HL-60 (cell line): ENCODE results near the gene FGFR1OP2.

Source experiments
- DNase-seq, 2 experiments: peaks; one replicate each; pipeline ENCODE4 v3.0.0-alpha.2; 2010 to 2020; ENCODE audit warnings: low read depth in 1 of 2, low spot score in 1 of 2
- H3K27ac ChIP-seq: fragments of 250-450 bp; sonication (Bioruptor Pico); replicated peaks from 2 replicates; pipeline ENCODE4 v1.5.1; 2020; ENCODE audit warnings: mild to moderate bottlenecking, moderate library complexity
- H3K27me3 ChIP-seq: fragments of 250-450 bp; sonication (Bioruptor Pico); 2 replicates; pipeline ENCODE4 v1.5.1; 2021; ENCODE audit warnings: mild to moderate bottlenecking, moderate library complexity; ENCODE audit not compliant: insufficient read depth, poor library complexity, severe bottlenecking
- H3K4me3 ChIP-seq: replicated peaks from 2 replicates; pipeline ENCODE4 v1.5.1; 2011; ENCODE audit warnings: mild to moderate bottlenecking, control low read depth, low read length; ENCODE audit not compliant: insufficient read depth
- GABPA ChIP-seq: IDR thresholded peaks from 2 replicates; pipeline ENCODE4 v1.6.1; 2012; ENCODE audit warnings: low read depth
- POLR2AphosphoS5 ChIP-seq: IDR thresholded peaks from 2 replicates; pipeline ENCODE4 v1.6.1; 2012; ENCODE audit warnings: low read depth
- SPI1 ChIP-seq: IDR thresholded peaks from 2 replicates; pipeline ENCODE4 v1.6.1; 2012; ENCODE audit warnings: low read depth, mild to moderate bottlenecking, borderline replicate concordance
- TF ChIP-seq, protein P1 (sequence below): IDR thresholded peaks from 2 replicates; pipeline ENCODE4 v1.6.1; 2012; ENCODE audit warnings: low read depth; ENCODE audit not compliant: insufficient replicate concordance
- TF ChIP-seq, protein P2 (sequence below): IDR thresholded peaks from one replicate; pipeline ENCODE4 v1.5.1; 2011; ENCODE audit warnings: low read length, control low read depth, inconsistent platforms; ENCODE audit not compliant: insufficient read depth

FGFR1OP2 gene

DNA sequence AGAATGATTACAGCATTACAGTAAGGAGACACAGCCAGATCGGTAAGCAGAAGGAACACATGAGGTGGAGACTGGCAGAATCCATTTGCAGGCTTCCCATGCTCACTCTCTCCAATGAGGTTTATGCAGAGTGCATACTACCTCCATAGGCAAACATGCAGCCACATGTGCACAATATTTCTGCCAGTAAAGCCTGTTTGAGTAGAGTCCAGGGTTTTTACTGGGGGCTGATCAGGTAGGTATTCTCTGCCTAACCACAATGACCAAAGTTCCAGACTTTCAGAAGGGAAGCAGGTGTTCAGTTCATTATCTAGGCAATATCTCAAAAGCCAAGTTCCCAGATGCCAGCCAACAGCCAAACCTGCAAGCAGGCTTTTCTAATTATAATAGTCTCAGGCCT is 31.6 kb upstream of the FGFR1OP2 start:
- no peak overlapping the region for H3K4me3 ChIP-seq
- TF ChIP-seq GABPA (no peak), POLR2AphosphoS5 (no peak)
- TF ChIP-seq, protein P1, sequence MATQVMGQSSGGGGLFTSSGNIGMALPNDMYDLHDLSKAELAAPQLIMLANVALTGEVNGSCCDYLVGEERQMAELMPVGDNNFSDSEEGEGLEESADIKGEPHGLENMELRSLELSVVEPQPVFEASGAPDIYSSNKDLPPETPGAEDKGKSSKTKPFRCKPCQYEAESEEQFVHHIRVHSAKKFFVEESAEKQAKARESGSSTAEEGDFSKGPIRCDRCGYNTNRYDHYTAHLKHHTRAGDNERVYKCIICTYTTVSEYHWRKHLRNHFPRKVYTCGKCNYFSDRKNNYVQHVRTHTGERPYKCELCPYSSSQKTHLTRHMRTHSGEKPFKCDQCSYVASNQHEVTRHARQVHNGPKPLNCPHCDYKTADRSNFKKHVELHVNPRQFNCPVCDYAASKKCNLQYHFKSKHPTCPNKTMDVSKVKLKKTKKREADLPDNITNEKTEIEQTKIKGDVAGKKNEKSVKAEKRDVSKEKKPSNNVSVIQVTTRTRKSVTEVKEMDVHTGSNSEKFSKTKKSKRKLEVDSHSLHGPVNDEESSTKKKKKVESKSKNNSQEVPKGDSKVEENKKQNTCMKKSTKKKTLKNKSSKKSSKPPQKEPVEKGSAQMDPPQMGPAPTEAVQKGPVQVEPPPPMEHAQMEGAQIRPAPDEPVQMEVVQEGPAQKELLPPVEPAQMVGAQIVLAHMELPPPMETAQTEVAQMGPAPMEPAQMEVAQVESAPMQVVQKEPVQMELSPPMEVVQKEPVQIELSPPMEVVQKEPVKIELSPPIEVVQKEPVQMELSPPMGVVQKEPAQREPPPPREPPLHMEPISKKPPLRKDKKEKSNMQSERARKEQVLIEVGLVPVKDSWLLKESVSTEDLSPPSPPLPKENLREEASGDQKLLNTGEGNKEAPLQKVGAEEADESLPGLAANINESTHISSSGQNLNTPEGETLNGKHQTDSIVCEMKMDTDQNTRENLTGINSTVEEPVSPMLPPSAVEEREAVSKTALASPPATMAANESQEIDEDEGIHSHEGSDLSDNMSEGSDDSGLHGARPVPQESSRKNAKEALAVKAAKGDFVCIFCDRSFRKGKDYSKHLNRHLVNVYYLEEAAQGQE: no peak
- peak overlapping the region; percentile 26 for H3K27ac ChIP-seq
- no peaks in the 10 kb centered on the region for H3K27me3 ChIP-seq
- no peak for DNase-seq

DNA sequence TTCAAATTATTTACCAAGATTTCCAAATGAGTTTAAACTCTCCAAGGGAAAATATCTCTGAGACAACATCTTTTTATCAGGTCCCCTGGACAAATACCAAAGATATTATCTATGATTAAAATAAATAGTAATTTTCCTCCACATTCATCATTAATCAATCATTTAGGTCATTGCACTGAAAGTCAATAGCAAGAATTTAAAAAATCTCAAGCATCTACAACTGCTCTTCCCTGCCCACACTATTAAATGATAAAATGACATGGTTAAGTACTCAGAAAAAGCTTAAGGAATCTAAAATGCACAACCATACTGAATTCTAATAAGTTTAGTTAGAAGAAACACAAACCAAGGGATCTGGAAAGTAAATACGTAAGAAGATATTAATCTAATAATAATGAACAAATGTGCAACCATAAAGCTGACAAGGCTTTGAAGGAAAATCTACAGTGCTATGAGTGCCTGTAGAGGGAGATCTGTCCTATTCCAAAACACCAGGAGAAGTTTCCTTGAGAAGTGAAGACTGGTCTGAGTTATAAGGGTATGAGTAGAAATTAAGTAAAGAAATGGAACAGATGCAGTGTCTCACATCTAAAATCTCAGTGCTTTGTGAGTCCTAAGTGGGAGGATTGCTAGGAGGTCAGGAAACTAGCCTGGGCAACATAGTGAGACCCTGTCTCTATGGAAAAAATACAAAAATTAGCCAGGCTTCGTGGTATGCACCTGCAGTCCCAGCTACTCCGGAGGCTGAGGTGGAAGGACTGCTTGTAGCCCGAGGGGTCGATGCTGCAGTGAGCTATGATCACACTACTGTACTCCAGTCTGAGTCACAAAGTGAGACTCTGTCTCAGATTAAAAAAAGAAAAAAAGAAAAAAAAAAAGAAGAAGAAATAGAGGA is 19.7 kb upstream of the FGFR1OP2 start:
- TF ChIP-seq GABPA (no peak), POLR2AphosphoS5 (no peak), SPI1 (no peak)
- TF ChIP-seq, protein P2, sequence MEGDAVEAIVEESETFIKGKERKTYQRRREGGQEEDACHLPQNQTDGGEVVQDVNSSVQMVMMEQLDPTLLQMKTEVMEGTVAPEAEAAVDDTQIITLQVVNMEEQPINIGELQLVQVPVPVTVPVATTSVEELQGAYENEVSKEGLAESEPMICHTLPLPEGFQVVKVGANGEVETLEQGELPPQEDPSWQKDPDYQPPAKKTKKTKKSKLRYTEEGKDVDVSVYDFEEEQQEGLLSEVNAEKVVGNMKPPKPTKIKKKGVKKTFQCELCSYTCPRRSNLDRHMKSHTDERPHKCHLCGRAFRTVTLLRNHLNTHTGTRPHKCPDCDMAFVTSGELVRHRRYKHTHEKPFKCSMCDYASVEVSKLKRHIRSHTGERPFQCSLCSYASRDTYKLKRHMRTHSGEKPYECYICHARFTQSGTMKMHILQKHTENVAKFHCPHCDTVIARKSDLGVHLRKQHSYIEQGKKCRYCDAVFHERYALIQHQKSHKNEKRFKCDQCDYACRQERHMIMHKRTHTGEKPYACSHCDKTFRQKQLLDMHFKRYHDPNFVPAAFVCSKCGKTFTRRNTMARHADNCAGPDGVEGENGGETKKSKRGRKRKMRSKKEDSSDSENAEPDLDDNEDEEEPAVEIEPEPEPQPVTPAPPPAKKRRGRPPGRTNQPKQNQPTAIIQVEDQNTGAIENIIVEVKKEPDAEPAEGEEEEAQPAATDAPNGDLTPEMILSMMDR: no peak
- TF ChIP-seq, protein P1: no peak
- DNase-seq: no peak
- Histone ChIP-seq H3K27ac (no peak overlapping the region), H3K27me3 (no peaks in the 10 kb centered on the region), H3K4me3 (no peak overlapping the region)

DNA sequence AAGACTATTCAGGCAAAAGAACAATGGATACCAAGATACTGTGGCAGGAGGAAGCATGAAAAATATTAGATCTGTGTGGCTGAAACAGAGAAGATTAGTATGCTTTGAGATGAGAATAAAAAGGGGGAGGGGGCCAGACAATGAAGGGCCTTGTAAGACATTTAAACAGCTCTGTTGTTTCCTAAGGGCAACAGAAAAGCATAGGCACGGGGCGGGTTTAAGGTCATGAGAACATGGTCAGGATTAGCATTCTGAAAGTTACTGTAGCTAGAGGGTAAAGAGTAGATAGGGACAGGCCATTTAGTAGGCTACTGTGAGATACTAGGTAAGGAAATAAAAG is 19.1 kb upstream of the FGFR1OP2 start:
- H3K27me3 ChIP-seq: no peaks in the 10 kb centered on the region
- DNase-seq: no peak
- TF ChIP-seq, protein P1: no peak
- no peak for TF ChIP-seq POLR2AphosphoS5
- TF ChIP-seq SPI1: no peak
- no peak for TF ChIP-seq GABPA
- TF ChIP-seq, protein P2: no peak
- no peak overlapping the region for H3K4me3 ChIP-seq
- H3K27ac ChIP-seq: no peak overlapping the region
